ENCODE measurements around the gene EFNB1. TPM values are rescaled to one million over a fixed set of nuclear protein-coding genes. Genes with fewer than 3 reads are reported as not detected.

The EFNB1 gene
- total and polyA plus RNA-seq, 7 donors = 8.9 to 14.9 (median 11.2) TPM

DNA sequence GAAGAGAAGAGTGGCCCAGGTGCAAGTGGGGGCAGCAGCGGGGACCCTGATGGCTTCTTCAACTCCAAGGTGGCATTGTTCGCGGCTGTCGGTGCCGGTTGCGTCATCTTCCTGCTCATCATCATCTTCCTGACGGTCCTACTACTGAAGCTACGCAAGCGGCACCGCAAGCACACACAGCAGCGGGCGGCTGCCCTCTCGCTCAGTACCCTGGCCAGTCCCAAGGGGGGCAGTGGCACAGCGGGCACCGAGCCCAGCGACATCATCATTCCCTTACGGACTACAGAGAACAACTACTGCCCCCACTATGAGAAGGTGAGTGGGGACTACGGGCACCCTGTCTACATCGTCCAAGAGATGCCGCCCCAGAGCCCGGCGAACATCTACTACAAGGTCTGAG is 11.4 kb downstream of the EFNB1 start:
- H3K36me3 ChIP-seq (ENCODE audit: insufficient read depth in 1 of 2, low read depth in 1 of 2) = peaks cover 0 to 12% of the 10 kb centered on the region in 2 donors
- no peak overlapping the region for H3K27ac ChIP-seq
- no peak overlapping the region for H3K4me3 ChIP-seq
- ATAC-seq (no peak), DNase-seq (no peak)
- no peaks in the 10 kb centered on the region for H3K4me1 ChIP-seq
- no peaks in the 10 kb centered on the region for H3K27me3 ChIP-seq (ENCODE audit: insufficient read depth in 3 of 3, low read length in 2 of 3)
- intact Hi-C loops (cut with DNase I) = no loop called here
- no peaks in the 10 kb centered on the region for H3K9me3 ChIP-seq
- TF ChIP-seq, protein P1, sequence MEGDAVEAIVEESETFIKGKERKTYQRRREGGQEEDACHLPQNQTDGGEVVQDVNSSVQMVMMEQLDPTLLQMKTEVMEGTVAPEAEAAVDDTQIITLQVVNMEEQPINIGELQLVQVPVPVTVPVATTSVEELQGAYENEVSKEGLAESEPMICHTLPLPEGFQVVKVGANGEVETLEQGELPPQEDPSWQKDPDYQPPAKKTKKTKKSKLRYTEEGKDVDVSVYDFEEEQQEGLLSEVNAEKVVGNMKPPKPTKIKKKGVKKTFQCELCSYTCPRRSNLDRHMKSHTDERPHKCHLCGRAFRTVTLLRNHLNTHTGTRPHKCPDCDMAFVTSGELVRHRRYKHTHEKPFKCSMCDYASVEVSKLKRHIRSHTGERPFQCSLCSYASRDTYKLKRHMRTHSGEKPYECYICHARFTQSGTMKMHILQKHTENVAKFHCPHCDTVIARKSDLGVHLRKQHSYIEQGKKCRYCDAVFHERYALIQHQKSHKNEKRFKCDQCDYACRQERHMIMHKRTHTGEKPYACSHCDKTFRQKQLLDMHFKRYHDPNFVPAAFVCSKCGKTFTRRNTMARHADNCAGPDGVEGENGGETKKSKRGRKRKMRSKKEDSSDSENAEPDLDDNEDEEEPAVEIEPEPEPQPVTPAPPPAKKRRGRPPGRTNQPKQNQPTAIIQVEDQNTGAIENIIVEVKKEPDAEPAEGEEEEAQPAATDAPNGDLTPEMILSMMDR (IDR thresholded peaks at IDR 0.05) = no peak
- 82 to 91% (median 89%) methylated on average over 15 to 22 of the region's 22 CpGs for WGBS, 3 donors

DNA sequence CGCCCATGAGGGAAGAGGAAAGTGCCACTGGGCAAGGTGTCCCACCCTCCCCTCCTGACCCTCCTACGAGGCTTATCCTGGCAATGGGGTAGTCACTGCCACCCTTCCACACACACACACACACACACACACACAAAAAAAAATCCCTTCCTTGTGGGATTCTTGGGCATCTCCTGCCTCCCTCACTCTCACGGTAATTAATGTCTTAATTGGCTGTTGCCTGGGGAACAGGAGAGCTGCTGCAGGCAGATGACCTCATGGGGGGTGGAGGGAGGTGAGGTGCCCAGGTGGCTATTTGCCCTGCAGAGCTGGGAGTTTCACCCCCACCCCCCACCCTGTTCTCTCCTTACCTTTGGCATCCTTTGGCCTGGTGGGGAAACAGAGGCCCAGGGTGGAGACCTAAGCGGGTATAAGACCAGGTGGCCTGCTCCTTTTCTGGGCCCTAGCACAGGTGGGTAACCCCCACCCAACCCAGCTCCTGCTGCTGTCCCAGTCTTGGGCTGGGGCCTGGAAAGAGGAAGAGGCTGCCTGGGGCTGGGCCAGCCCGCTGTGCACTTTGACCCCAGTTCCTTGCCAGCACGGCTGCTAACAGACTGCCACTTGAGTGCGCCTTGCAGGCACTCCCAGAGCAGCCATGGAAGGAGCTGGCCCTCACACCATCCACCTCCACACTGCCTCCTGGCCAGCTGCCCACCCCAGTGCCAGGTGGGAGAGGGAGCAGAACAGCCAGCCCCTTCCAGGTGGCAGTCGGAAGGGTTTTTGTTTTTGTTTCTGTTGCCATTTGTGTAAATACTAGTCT is 12.6 kb downstream of the EFNB1 start:
- H3K27ac ChIP-seq = no peak overlapping the region
- H3K27me3 ChIP-seq (ENCODE audit: insufficient read depth in 3 of 3, low read length in 2 of 3) = peaks cover 0 to 2% (median 0%) of the 10 kb centered on the region in 3 donors
- 75 to 85% (median 79%) methylated on average over 5 to 8 of the region's 8 CpGs for WGBS, 3 donors
- intact Hi-C loops (cut with DNase I) = no loop called here
- DNase-seq (no peak), ATAC-seq (no peak)
- no peaks in the 10 kb centered on the region for H3K9me3 ChIP-seq
- no peaks in the 10 kb centered on the region for H3K4me1 ChIP-seq
- H3K4me3 ChIP-seq = no peak overlapping the region
- TF ChIP-seq, protein P1 (IDR thresholded peaks at IDR 0.05) = no peak
- H3K36me3 ChIP-seq (ENCODE audit: insufficient read depth in 1 of 2, low read depth in 1 of 2) = peaks cover 0 to 12% of the 10 kb centered on the region in 2 donors

GRCh38 chrX:68842351-68842750 is 13.5 kb downstream of the EFNB1 start:
- Histone ChIP-seq H3K27ac (no peak overlapping the region), H3K27me3 (ENCODE audit: insufficient read depth in 3 of 3, low read length in 2 of 3) (peaks cover 0 to 3% (median 0%) of the 10 kb centered on the region in 3 donors), H3K9me3 (no peaks in the 10 kb centered on the region), H3K36me3 (ENCODE audit: insufficient read depth in 1 of 2, low read depth in 1 of 2) (peaks cover 0 to 12% of the 10 kb centered on the region in 2 donors), H3K4me3 (no peak overlapping the region), H3K4me1 (no peaks in the 10 kb centered on the region)
- TF ChIP-seq, protein P1 (IDR thresholded peaks at IDR 0.05) = no peak
- DNase-seq (no peak), ATAC-seq (no peak)
- intact Hi-C loops (cut with DNase I) = no loop called here
- 74 to 85% (median 76%) methylated on average over 2 of the region's 2 CpGs for WGBS, 3 donors

DNA sequence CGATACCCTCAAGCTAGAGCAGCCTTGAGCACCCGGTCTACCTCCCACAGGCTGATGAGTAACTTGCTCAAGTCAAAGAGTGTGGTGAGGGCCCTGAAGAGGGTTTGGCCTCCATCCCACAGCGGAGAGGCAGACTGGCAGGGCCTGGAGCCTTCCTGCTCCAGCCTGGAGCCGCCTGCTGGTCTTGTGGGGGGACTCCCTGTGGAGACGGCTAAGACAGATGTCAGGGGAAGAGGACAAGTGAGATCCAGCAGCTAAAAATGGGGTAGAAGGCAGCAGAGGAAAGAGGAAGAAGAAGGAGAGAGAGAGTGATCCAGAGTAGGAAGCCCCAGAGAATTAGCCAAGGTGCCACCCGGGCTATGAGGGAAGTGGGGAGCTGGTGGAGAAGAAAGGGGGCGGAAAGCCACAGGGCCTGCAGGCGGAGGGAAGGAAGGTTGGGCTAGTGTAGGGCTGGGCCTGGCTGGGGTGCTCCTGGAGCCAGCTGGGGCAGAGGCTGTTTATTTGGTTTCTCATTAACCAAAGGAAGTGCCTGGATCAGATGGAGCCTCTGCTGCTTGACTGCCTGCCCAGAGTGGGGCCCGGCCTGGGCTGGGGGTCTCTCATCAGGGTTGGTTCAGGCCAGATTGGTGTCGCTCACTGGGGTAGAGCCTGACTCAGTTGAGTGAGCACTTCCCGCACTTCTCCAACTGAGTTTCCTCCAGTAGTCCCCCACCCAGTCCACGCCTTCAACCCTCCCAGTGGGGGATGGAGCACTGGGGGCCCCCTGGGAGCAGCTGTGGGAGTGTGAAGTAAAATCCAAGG is 14.2 kb downstream of the EFNB1 start:
- Histone ChIP-seq H3K27ac (no peak overlapping the region), H3K4me3 (no peak overlapping the region), H3K9me3 (no peaks in the 10 kb centered on the region), H3K36me3 (ENCODE audit: insufficient read depth in 1 of 2, low read depth in 1 of 2) (peaks cover 0 to 12% of the 10 kb centered on the region in 2 donors), H3K27me3 (ENCODE audit: insufficient read depth in 3 of 3, low read length in 2 of 3) (peaks cover 0 to 6% (median 0%) of the 10 kb centered on the region in 3 donors), H3K4me1 (no peaks in the 10 kb centered on the region)
- WGBS, 3 donors = 72 to 80% (median 76%) methylated on average over 12 of the region's 12 CpGs
- DNase-seq (no peak), ATAC-seq (no peak)
- TF ChIP-seq, protein P1 (IDR thresholded peaks at IDR 0.05) = no peak
- intact Hi-C loops (cut with DNase I) = no loop called here
